ENCODE data around the gene B3GAT2. TPM values are rescaled to one million over a fixed set of nuclear protein-coding genes. Genes with fewer than 3 reads are reported as not detected.

The B3GAT2 gene
- total RNA-seq, 4 donors from 2014 or later, result not detected

- Histone ChIP-seq H3K27ac (no peak overlapping the region), H3K27me3 (no peaks in the 10 kb centered on the region), H3K36me3 (no peaks in the 10 kb centered on the region), H3K4me3 (replicated peaks in 1 of 3) (no peak overlapping the region), H3K9me3 (no peaks in the 10 kb centered on the region), H3K4me1 (no peaks in the 10 kb centered on the region)
- DNase-seq, result no peak
- no peak for TF ChIP-seq POLR2A (IDR thresholded peaks at IDR 0.05)
- no peak for TF ChIP-seq CTCF (IDR thresholded peaks at IDR 0.05)
- WGBS, 2 donors, result 84% methylated on average over 2 of the region's 2 CpGs
- intact Hi-C loops (cut with DNase I), result no loop called here
These were observed 53.0 kb downstream of the B3GAT2 start for GRCh38 chr6:70903665-70904452.

GRCh38 chr6:70901324-70901723 lies 55.5 kb downstream of the B3GAT2 start:
- H3K27ac ChIP-seq, result no peak overlapping the region
- no peaks in the 10 kb centered on the region for H3K4me1 ChIP-seq
- intact Hi-C loops (cut with DNase I), result no loop called here
- no peak for DNase-seq
- H3K9me3 ChIP-seq, result no peaks in the 10 kb centered on the region
- WGBS, 2 donors, result 79 to 80% methylated on average over 3 of the region's 3 CpGs
- no peak overlapping the region for H3K4me3 ChIP-seq (replicated peaks in 1 of 3)
- H3K27me3 ChIP-seq, result no peaks in the 10 kb centered on the region
- H3K36me3 ChIP-seq, result no peaks in the 10 kb centered on the region
- TF ChIP-seq POLR2A (IDR thresholded peaks at IDR 0.05) (no peak), CTCF (IDR thresholded peaks at IDR 0.05) (no peak)

- intact Hi-C loops (cut with DNase I), result no loop called here
- no peak overlapping the region for H3K4me3 ChIP-seq (replicated peaks in 1 of 3)
These were observed 56.8 kb downstream of the B3GAT2 start for GRCh38 chr6:70900047-70900446.

GRCh38 chr6:70894001-70894400 lies 62.9 kb downstream of the B3GAT2 start:
- Histone ChIP-seq H3K4me1 (no peaks in the 10 kb centered on the region), H3K4me3 (replicated peaks in 1 of 3) (no peak overlapping the region), H3K27ac (no peak overlapping the region), H3K9me3 (no peaks in the 10 kb centered on the region), H3K36me3 (no peaks in the 10 kb centered on the region), H3K27me3 (no peaks in the 10 kb centered on the region)
- DNase-seq, result no peak
- WGBS, 2 donors, result 94 to 95% methylated on average over 12 of the region's 12 CpGs
- TF ChIP-seq CTCF (IDR thresholded peaks at IDR 0.05) (no peak), POLR2A (IDR thresholded peaks at IDR 0.05) (no peak)
- intact Hi-C loops (cut with DNase I), result no loop called here

More at GRCh38 chr6:70900047-70900446, 56.8 kb downstream of the B3GAT2 start:
- DNase-seq, result no peak
- no peaks in the 10 kb centered on the region for H3K9me3 ChIP-seq
- no peak overlapping the region for H3K27ac ChIP-seq
- no peaks in the 10 kb centered on the region for H3K27me3 ChIP-seq
- TF ChIP-seq CTCF (IDR thresholded peaks at IDR 0.05), result no peak
- TF ChIP-seq POLR2A (IDR thresholded peaks at IDR 0.05), result no peak
- WGBS, 2 donors, result 65 to 92% methylated on average over 2 of the region's 2 CpGs
- H3K36me3 ChIP-seq, result no peaks in the 10 kb centered on the region
- no peaks in the 10 kb centered on the region for H3K4me1 ChIP-seq

GRCh38 chr6:70889270-70889669 lies 67.6 kb downstream of the B3GAT2 start:
- no peaks in the 10 kb centered on the region for H3K36me3 ChIP-seq
- no peaks in the 10 kb centered on the region for H3K9me3 ChIP-seq
- TF ChIP-seq CTCF (IDR thresholded peaks at IDR 0.05) (no peak), POLR2A (IDR thresholded peaks at IDR 0.05) (no peak)
- H3K27ac ChIP-seq, result no peak overlapping the region
- no peak for DNase-seq
- H3K4me1 ChIP-seq, result peaks cover 0 to 4% of the 10 kb centered on the region in 2 donors
- 91 to 98% methylated on average over 7 of the region's 7 CpGs for WGBS, 2 donors
- intact Hi-C loops (cut with DNase I), result no loop called here
- no peaks in the 10 kb centered on the region for H3K27me3 ChIP-seq
- no peak overlapping the region for H3K4me3 ChIP-seq (replicated peaks in 1 of 3)
